ENCODE measurements around the gene FAM200C.

Gene FAM200C

DNA sequence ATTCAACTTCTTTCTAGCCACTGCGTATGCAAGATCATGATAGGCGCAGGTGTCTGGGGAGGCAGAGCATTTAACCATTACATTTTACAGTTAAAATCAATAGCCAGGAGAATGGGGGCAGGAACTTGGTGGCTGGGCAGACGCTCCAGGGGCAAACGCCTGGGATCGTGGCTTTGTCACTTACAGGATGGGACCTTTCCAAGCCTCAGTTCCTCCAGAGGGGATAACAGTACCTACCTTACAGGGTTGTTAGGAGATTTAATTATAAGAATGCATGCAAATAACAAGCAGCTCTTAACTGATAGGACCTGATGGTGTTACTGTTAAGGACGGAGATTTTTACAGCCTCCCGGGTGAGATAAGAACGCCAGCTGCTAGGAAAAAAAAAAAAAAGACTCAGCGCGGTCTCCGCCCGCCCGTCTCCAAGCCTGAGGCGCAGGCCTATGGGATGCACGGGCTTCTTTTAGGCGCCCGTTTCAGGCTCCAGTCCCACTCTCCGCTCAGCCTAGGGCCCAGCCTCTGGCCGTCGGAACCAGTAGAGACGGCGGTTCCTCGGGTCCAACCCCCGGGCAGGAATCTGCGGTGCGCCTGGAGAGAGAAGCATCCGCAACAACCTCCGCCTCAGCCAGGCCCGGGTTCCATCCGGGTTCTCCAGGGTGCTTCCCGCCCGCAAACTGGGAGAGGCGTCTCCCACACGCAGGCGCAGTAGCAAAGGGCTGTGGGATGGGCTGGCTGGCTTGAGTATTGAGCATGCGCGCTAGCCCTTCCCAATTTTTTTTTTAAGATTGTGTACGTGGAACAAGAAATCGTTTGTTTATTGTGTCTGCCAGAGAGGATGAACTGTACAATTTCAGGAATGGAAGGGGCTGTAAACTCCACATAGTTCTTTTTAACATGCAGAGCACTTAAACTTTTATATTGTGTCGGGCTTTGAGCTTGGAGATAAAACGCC lies at the start of gene FAM200C:
Gene FAM200C (minus strand): TSS at position 653 of the 952 bp plus-strand sequence. CDS start 4,564 bp downstream, outside the sequence.
- Histone ChIP-seq H3K4me3 (ENCODE audit: low read length) (peak within 1 kb of the TSS; percentile 83), H3K36me3 (replicated peaks; ENCODE audit: low read depth, low read length) (no peaks in the 10 kb centered on the region), H2AFZ (ENCODE audit: low read depth, low read length) (peak within 1 kb of the TSS; percentile 62), H3K4me1 (ENCODE audit: low read length) (peaks cover 4% of the 10 kb centered on the region; the same call in 1 of the 2 replicates), H3K27ac (ENCODE audit: low read length) (no peak within 1 kb of the TSS), H3K79me2 (ENCODE audit: low read length) (no peaks in the 10 kb centered on the region), H4K20me1 (ENCODE audit: insufficient read depth, low read length) (no peaks in the 10 kb centered on the region), H3K9ac (ENCODE audit: low read length) (peak within 1 kb of the TSS; percentile 72), H3K27me3 (ENCODE audit: low read depth, low read length) (no peaks in the 10 kb centered on the region), H3K4me2 (ENCODE audit: low read length) (peak within 1 kb of the TSS; percentile 78), H3K9me3 (ENCODE audit: insufficient read depth, low read length) (no peaks in the 10 kb centered on the region)
- no peak for TF ChIP-seq CTCF (IDR thresholded peaks at IDR 0.05; ENCODE audit: low read depth, low read length)
- no peak for TF ChIP-seq EZH2phosphoT487 (IDR thresholded peaks at IDR 0.05; ENCODE audit: low read depth)

DNA sequence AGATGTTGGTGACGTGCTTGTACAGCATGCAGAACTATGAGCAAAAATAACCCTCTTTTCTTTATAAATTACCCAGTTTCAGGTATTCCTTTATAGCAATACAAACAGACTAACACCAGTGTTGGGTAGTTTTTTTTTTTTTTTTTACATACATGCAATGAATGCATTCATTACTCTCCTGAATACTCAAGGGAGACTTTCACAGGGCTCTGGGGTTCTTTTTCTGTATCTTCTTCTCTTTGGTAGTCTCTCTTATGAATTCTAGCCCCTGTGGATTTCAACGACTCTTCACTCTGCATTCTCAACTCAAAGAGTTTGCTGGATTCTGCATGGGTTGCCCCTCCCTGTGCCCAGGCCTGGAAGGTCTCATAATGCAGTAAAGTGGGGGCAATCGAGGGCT lies 49.6 kb upstream of the FAM200C start:
- no peaks in the 10 kb centered on the region for H4K20me1 ChIP-seq (ENCODE audit: insufficient read depth, low read length)
- H3K9me3 ChIP-seq (ENCODE audit: insufficient read depth, low read length) = no peaks in the 10 kb centered on the region
- no peak overlapping the region for H3K4me3 ChIP-seq (ENCODE audit: low read length)
- no peaks in the 10 kb centered on the region for H3K27me3 ChIP-seq (ENCODE audit: low read depth, low read length)
- H3K4me2 ChIP-seq (ENCODE audit: low read length) = no peak overlapping the region
- no peaks in the 10 kb centered on the region for H3K36me3 ChIP-seq (replicated peaks; ENCODE audit: low read depth, low read length)
- no peak for TF ChIP-seq CTCF (IDR thresholded peaks at IDR 0.05; ENCODE audit: low read depth, low read length)
- TF ChIP-seq EZH2phosphoT487 (IDR thresholded peaks at IDR 0.05; ENCODE audit: low read depth) = no peak
- H3K27ac ChIP-seq (ENCODE audit: low read length) = no peak overlapping the region
- H2AFZ ChIP-seq (ENCODE audit: low read depth, low read length) = no peak overlapping the region
- peaks cover 21% of the 10 kb centered on the region for H3K4me1 ChIP-seq (ENCODE audit: low read length)
- no peak overlapping the region for H3K9ac ChIP-seq (ENCODE audit: low read length)
- no peaks in the 10 kb centered on the region for H3K79me2 ChIP-seq (ENCODE audit: low read length)

- no peak overlapping the region for H3K27ac ChIP-seq (ENCODE audit: low read length)
- peaks cover 21% of the 10 kb centered on the region for H3K4me1 ChIP-seq (ENCODE audit: low read length)
- H3K4me2 ChIP-seq (ENCODE audit: low read length) = no peak overlapping the region
- H3K36me3 ChIP-seq (replicated peaks; ENCODE audit: low read depth, low read length) = no peaks in the 10 kb centered on the region
- H2AFZ ChIP-seq (ENCODE audit: low read depth, low read length) = no peak overlapping the region
- H3K9ac ChIP-seq (ENCODE audit: low read length) = no peak overlapping the region
- H3K79me2 ChIP-seq (ENCODE audit: low read length) = no peaks in the 10 kb centered on the region
- no peaks in the 10 kb centered on the region for H3K27me3 ChIP-seq (ENCODE audit: low read depth, low read length)
- TF ChIP-seq EZH2phosphoT487 (IDR thresholded peaks at IDR 0.05; ENCODE audit: low read depth) = no peak
- TF ChIP-seq CTCF (IDR thresholded peaks at IDR 0.05; ENCODE audit: low read depth, low read length) = no peak
- H4K20me1 ChIP-seq (ENCODE audit: insufficient read depth, low read length) = no peaks in the 10 kb centered on the region
- H3K4me3 ChIP-seq (ENCODE audit: low read length) = no peak overlapping the region
- no peaks in the 10 kb centered on the region for H3K9me3 ChIP-seq (ENCODE audit: insufficient read depth, low read length)
Measured at GRCh38 chr5:160448886-160449285, 49.0 kb upstream of the FAM200C start.

GRCh38 chr5:160445751-160446150 lies 45.9 kb upstream of the FAM200C start:
- Histone ChIP-seq H2AFZ (ENCODE audit: low read depth, low read length) (no peak overlapping the region), H3K27ac (ENCODE audit: low read length) (no peak overlapping the region), H3K4me3 (ENCODE audit: low read length) (no peak overlapping the region)

More at GRCh38 chr5:160445751-160446150, 45.9 kb upstream of the FAM200C start:
- Histone ChIP-seq H3K4me1 (ENCODE audit: low read length) (peaks cover 28% of the 10 kb centered on the region), H3K27me3 (ENCODE audit: low read depth, low read length) (no peaks in the 10 kb centered on the region), H3K79me2 (ENCODE audit: low read length) (no peaks in the 10 kb centered on the region), H3K36me3 (replicated peaks; ENCODE audit: low read depth, low read length) (no peaks in the 10 kb centered on the region), H3K4me2 (ENCODE audit: low read length) (no peak overlapping the region), H3K9ac (ENCODE audit: low read length) (no peak overlapping the region), H4K20me1 (ENCODE audit: insufficient read depth, low read length) (no peaks in the 10 kb centered on the region), H3K9me3 (ENCODE audit: insufficient read depth, low read length) (no peaks in the 10 kb centered on the region)
- TF ChIP-seq EZH2phosphoT487 (IDR thresholded peaks at IDR 0.05; ENCODE audit: low read depth) (no peak), CTCF (IDR thresholded peaks at IDR 0.05; ENCODE audit: low read depth, low read length) (no peak)
